Measurements from ENCODE around the gene P2RX3.

DNA sequence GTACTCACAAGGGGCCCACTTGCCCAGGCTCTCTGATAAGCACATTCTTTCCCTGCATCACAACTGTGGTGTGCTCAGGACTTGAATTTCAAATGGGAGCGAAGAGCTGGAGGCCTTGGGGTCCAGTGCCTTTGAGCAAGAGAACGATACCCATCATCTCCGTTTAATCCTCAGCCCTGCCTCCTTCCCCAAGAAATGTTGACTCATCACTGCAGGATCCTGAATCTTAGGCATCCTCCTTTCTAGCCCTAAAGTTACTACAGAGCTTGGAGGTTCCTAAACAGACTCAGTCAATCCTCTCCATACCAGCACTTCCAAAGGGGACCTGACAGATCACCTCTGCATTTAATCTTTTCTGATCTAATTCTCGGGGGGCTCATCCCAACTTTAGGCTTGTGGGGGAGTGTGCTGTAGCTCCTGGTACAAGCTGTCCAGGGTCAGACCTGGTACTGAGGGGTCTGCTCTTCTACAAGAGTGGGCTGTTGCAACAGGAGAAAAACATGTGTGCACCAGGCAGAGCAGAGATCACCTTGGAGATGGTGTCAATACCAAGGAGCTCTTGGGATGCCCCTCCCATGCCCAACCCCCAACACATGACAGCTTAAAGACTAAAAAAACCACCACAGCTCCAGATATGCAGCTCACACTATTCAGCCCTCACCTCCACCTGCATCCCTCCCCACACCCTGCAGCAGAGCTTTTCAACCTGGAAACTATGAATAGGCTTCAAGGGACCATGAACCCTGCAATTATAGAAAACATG is 56.2 kb downstream of the P2RX3 start:
- TF ChIP-seq POLR2AphosphoS5 (IDR thresholded peaks at IDR 0.05; ENCODE audit: low read depth, low read length) (no peak), POLR2A (IDR thresholded peaks at IDR 0.05; ENCODE audit: low read depth, low read length) (no peak), TAF1 (IDR thresholded peaks at IDR 0.05; ENCODE audit: low read depth, low read length) (no peak), POU2F2 (IDR thresholded peaks at IDR 0.05; ENCODE audit: low read depth, low read length) (no peak), SPI1 (IDR thresholded peaks at IDR 0.05; ENCODE audit: low read depth, low read length) (no peak), PAX5 (IDR thresholded peaks at IDR 0.05; ENCODE audit: insufficient read depth, low read length, severe bottlenecking) (no peak)
